Measurements from ENCODE around the gene POLR1C. TPM values are rescaled to one million over a fixed set of nuclear protein-coding genes. Genes with fewer than 3 reads are reported as not detected.

POLR1C gene
- total RNA-seq, 1 donor = 27.0 TPM

DNA sequence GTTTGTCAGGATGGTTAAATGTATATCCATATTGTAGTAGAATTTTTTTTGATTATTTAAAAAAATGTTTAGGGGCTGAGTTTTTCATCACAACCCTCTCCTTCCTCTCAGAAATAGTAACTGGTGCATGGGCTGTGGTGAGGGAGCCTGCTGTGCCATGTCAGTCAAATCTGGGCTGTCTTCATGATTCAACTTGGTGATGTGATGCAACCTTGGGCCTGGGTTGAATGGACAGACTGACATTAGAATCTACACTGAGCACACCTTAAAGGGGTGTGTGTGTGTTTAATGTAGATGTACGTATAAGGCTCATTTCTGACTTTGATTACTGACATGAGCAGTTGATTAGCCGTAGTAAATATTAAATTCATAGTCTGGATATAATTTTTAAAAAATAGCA is 35.8 kb upstream of the POLR1C start:
- TF ChIP-seq, protein P1, sequence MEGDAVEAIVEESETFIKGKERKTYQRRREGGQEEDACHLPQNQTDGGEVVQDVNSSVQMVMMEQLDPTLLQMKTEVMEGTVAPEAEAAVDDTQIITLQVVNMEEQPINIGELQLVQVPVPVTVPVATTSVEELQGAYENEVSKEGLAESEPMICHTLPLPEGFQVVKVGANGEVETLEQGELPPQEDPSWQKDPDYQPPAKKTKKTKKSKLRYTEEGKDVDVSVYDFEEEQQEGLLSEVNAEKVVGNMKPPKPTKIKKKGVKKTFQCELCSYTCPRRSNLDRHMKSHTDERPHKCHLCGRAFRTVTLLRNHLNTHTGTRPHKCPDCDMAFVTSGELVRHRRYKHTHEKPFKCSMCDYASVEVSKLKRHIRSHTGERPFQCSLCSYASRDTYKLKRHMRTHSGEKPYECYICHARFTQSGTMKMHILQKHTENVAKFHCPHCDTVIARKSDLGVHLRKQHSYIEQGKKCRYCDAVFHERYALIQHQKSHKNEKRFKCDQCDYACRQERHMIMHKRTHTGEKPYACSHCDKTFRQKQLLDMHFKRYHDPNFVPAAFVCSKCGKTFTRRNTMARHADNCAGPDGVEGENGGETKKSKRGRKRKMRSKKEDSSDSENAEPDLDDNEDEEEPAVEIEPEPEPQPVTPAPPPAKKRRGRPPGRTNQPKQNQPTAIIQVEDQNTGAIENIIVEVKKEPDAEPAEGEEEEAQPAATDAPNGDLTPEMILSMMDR (IDR thresholded peaks at IDR 0.05; ENCODE audit: insufficient read depth, low read length) = no peak
- H3K4me3 ChIP-seq (ENCODE audit: low read depth, low read length) = no peak overlapping the region
- DNase-seq (ENCODE audit: low read depth) = no peak

DNA sequence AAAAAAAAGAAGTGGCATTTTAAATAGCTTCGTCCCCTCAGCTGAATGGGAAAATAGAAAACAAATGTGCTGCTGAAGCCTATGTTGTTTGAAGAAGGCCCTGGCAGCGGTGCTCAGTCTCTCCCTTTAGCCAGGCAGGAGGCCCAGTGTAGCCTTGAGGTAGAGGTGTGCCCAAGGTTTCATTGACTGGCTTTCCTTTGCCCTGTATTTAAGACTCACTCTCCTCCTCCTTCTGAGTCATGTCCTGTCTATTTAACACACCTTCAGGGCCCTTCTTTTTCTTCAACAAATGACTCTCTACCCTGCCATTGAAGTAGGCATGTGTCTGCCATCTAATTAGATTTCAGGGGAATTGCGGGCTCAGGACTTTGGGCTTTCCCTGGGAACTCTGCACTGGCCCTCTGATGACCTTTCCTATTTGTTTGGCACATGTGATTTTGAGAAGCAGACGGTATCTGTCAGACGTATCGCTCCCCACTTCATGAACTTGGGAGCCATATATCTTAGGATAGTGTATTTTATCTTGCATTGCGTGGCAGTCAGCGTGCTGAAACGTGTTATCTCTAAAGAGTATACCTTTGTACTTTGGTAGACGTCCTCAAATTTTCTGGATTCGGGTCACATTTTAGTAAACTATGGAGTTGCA is 35.2 kb upstream of the POLR1C start:
- no peak for DNase-seq (ENCODE audit: low read depth)
- TF ChIP-seq, protein P1 (IDR thresholded peaks at IDR 0.05; ENCODE audit: insufficient read depth, low read length) = no peak
- H3K4me3 ChIP-seq (ENCODE audit: low read depth, low read length) = no peak overlapping the region

DNA sequence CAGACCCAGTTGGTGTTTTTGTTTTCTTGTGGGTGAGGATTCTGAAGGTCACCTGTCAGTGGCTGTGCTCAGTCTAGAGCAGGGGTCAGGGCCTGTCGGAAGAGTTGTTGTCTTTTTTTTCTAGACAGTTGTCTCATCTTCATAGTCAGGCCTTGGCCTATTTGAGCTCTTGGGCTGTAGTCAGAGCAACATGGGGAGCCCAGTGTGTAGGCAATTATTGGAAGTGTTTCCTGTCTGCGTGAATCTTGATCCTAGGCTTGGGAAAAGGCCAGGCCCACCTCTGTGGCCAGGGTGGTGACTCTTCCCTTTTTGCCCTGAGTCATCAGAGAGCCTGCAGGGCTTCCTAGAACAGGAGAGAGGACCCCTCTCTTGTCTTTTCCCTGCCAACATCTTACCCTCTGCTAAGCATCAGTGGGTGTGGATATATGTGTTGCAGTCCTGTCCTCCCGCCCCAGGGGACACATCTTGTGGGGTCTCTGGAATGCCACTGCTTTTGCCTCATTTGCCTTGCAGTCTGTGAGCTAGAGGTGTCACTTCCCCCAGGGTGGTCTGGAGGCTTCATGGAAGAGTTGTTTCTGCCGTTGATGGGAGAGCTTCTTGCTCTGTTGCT is 28.1 kb upstream of the POLR1C start:
- no peak overlapping the region for H3K4me3 ChIP-seq (ENCODE audit: low read depth, low read length)
- TF ChIP-seq, protein P1 (IDR thresholded peaks at IDR 0.05; ENCODE audit: insufficient read depth, low read length) = no peak
- DNase-seq (ENCODE audit: low read depth) = no peak

DNA sequence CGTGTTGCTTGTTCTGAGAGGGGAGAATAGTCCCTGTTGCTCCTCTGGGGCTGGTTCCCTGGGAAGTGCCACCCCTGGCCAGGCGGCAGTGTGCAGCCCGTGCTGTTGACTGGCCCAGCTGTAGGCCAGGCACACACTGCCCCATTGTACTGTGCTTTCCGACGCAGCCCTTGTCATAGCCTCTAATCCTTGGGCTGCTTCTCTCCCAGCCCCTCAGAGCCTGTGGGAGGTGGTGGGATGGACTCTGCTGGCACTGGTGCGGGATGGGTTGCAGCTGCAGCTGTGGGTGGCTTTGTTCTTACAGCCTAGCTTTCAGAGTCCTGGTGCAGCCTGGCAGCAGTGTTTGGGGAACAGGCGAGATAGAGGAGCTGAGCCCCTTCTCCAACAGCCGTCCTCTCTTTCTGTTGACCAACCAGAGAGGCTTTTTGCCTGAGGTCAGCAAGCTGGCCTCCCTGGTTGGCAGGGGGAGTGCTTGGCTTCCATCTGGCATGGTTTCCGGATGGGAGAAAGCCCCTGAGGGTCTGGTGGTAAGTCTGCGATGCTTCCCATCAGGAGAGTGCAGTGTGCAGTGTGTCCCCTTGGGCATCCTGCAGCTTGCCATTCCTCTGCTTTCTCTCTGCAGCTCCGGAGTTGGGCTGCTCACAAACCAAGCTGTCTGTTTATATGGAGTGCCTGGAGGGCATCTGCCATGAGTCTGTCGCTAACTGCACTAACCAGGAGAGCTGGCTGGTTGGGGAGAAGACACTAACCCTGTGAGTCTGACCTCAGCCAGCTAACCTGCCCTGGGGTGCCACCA is 27.4 kb upstream of the POLR1C start:
- DNase-seq (ENCODE audit: low read depth) = no peak
- no peak overlapping the region for H3K4me3 ChIP-seq (ENCODE audit: low read depth, low read length)
- TF ChIP-seq, protein P1 (IDR thresholded peaks at IDR 0.05; ENCODE audit: insufficient read depth, low read length) = no peak

DNA sequence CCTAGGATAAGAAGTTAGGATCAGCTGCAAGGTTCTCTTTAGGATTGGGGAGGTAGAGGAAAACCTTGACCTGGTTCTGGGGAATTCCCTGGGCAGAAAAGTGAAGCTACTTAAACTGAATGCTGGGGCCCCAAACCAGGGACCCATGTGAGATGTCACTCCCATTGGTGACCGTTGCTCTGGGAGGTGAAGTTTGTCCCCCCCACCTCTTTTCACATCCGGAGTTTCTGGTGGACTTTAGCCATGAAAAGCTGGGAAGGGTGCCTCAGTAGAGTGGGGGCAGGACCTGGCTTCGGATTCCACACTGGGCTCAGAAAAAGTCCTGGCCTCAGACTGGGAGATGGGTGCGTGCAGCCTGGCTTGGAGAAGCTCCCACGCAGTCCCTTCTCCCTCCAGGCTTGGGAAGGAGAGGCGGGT is 26.4 kb upstream of the POLR1C start:
- peak; percentile 47 for DNase-seq (ENCODE audit: low read depth)
- no peak overlapping the region for H3K4me3 ChIP-seq (ENCODE audit: low read depth, low read length)

More for the DNA sequence above, 26.4 kb upstream of the POLR1C start:
- TF ChIP-seq, protein P1 (IDR thresholded peaks at IDR 0.05; ENCODE audit: insufficient read depth, low read length) = no peak

All from fibroblast of the aortic adventitia (primary cell).